Spleen (tissue), 7 donors: ENCODE data around the gene TBP.

Experiments
- CTCF ChIP-seq, 11 experiments: fragments of 200-600 bp in 7 of 11; fragments of 450-650 bp in 4 of 11; sonication (generic) in 4 of 11; IDR thresholded peaks in 8 of 11; conservative IDR thresholded peaks in 3 of 11; 1 replicate in 7 of 11; 2 replicates in 4 of 11; pipeline versions ENCODE4 v1.4.0 to v1.8.0; 2016 to 2021; ENCODE audit warnings: antibody characterized with exemption in 11 of 11, inconsistent platforms in 4 of 11, mild to moderate bottlenecking in 1 of 11
- POLR2A ChIP-seq, 3 donors: fragments of 450-650 bp; IDR thresholded peaks; one replicate each; pipeline ENCODE4 v1.5.1; 2017; ENCODE audit warnings: antibody characterized with exemption in 3 of 3, mild to moderate bottlenecking in 1 of 3
- POLR2AphosphoS5 ChIP-seq, 3 donors: sonication (generic); formaldehyde crosslinking; IDR thresholded peaks; one replicate each; pipeline ENCODE4 v1.5.1; 2017; ENCODE audit warnings: antibody characterized with exemption in 3 of 3
- donor health status: DM: no; HTN: no; CAD: no; lungs with moderate emphysema.
- donor health status: DM: no; HTN: no; CAD: no.
- donor health status: DM: no; HTN: no; CAD: no.

- TF ChIP-seq CTCF (IDR thresholded peaks at IDR 0.05 in 8 of 11, conservative IDR thresholded peaks at IDR 0.05 in 3 of 11): no peak
- TF ChIP-seq POLR2A (IDR thresholded peaks at IDR 0.05): no peak
- no peak for TF ChIP-seq POLR2AphosphoS5 (IDR thresholded peaks at IDR 0.05)
Measured at GRCh38 chr6:170542031-170542719, 12.0 kb upstream of the TBP start.
